Panc1 (cell line): ENCODE results near the gene TOR1AIP2. TPM values are rescaled to one million over a fixed set of nuclear protein-coding genes. Genes with fewer than 3 reads are reported as not detected.

Experiments
- ATAC-seq: fragments of 200-7000 bp; cut with Tn5 transposase; 2 replicates; pipeline ENCODE4 v1.9.1; 2020; ENCODE audit warnings: mild to moderate bottlenecking, moderate library complexity
- BruUV-seq: library from RNA; stranded (reverse); fragments of 400-500 nt; replicated peaks from 2 replicates; lab custom pipeline; 2021; lab: Mats Ljungman, UMichigan
- CTCF ChIA-PET: fragments of 300-600 bp; sonication (Branson Sonifier 250); formaldehyde crosslinking; loops from one replicate; lab custom pipeline; 2022; ENCODE audit warnings: antibody characterized with exemption; lab: Charles Lee
- POLR2A ChIA-PET: fragments of 300-600 bp; sonication (Branson Sonifier 250); formaldehyde crosslinking; loops from one replicate; lab custom pipeline; 2022; ENCODE audit warnings: antibody characterized with exemption; lab: Charles Lee
- DNase-seq: peaks from one replicate; pipeline ENCODE4 v3.0.0-alpha.2; 2010; ENCODE audit warnings: low read depth, low spot score
- H3K27ac ChIP-seq: 2 replicates; pipeline ENCODE4 v1.5.1; 2011; ENCODE audit warnings: mild to moderate bottlenecking, low read length, inconsistent platforms
- H3K27me3 ChIP-seq: fragments of 200-500 bp; sonication (Bioruptor generic); 2 replicates; pipeline ENCODE4 v1.6.0; 2014; ENCODE audit warnings: low read length, inconsistent platforms; ENCODE audit not compliant: control insufficient read depth, insufficient read depth
- H3K36me3 ChIP-seq: fragments of 200-500 bp; sonication (Bioruptor generic); 2 replicates; pipeline ENCODE4 v1.5.1; 2014; ENCODE audit warnings: inconsistent platforms, mild to moderate bottlenecking, low read length, moderate library complexity; ENCODE audit not compliant: control insufficient read depth, insufficient read depth
- H3K4me1 ChIP-seq: 2 replicates; pipeline ENCODE4 v1.5.1; 2011; ENCODE audit warnings: inconsistent platforms, mild to moderate bottlenecking, low read length, moderate library complexity; ENCODE audit not compliant: control insufficient read depth, insufficient read depth
- H3K4me3 ChIP-seq, 2 experiments: 2 replicates each; pipeline ENCODE4 v1.5.1; 2011 to 2012; ENCODE audit warnings: low read depth in 2 of 2, low read length in 2 of 2, mild to moderate bottlenecking in 2 of 2, inconsistent platforms in 1 of 2, moderate library complexity in 1 of 2
- H3K9me3 ChIP-seq: fragments of 200-500 bp; sonication (Bioruptor generic); 2 replicates; pipeline ENCODE4 v1.5.1; 2014; ENCODE audit warnings: low read depth, mild to moderate bottlenecking, inconsistent platforms, low read length, moderate library complexity; ENCODE audit not compliant: control insufficient read depth, insufficient read depth
- POLR2AphosphoS5 ChIP-seq: IDR thresholded peaks from 2 replicates; pipeline ENCODE4 v1.6.1; 2012; ENCODE audit warnings: mild to moderate bottlenecking, low read depth, low read length, moderate library complexity
- SIN3A ChIP-seq: IDR thresholded peaks from 2 replicates; pipeline ENCODE4 v1.6.1; 2012; ENCODE audit warnings: low read depth, mild to moderate bottlenecking, low read length, moderate library complexity, borderline replicate concordance; ENCODE audit not compliant: insufficient read depth
- TCF7L2 ChIP-seq: IDR thresholded peaks from 2 replicates; pipeline ENCODE4 v1.6.1; 2011; ENCODE audit warnings: mild to moderate bottlenecking, low read depth, low read length, inconsistent platforms
- in situ Hi-C: cut with HindIII; loops from 2 replicates; pipeline ENCODE4 v1.10.0; 2016; ENCODE audit warnings: low sequenced_read_pairs, low pct_unique_long_range_greater_than_20kb
- intact Hi-C: fragments of 100-400 bp; cut with micrococcal nuclease; formaldehyde crosslinking; loops from one replicate; pipeline ENCODE4 v1.10.0; 2022; ENCODE audit not compliant: unreplicated experiment
- total RNA-seq: library from RNA; stranded (reverse); gene quantifications from one replicate; pipeline ENCODE4 v1.2.1, GENCODE V29; 2021; ENCODE audit not compliant: unreplicated experiment
- TF ChIP-seq, protein P1 (sequence below), 2 experiments: IDR thresholded peaks; 2 replicates each; pipeline ENCODE4 v1.6.1; 2011 to 2012; ENCODE audit warnings: low read depth in 2 of 2, control low read depth in 1 of 2, low read length in 1 of 2, mild to moderate bottlenecking in 1 of 2, moderate library complexity in 1 of 2; ENCODE audit not compliant: insufficient read depth in 1 of 2
- TF ChIP-seq, protein P2 (sequence below): fragments of 450-650 bp; IDR thresholded peaks from 2 replicates; pipeline ENCODE4 v1.5.1; 2017; ENCODE audit warnings: mild to moderate bottlenecking

Gene TOR1AIP2
- total RNA-seq, 1 experiment from 2014 or later: 94.9 TPM

DNA sequence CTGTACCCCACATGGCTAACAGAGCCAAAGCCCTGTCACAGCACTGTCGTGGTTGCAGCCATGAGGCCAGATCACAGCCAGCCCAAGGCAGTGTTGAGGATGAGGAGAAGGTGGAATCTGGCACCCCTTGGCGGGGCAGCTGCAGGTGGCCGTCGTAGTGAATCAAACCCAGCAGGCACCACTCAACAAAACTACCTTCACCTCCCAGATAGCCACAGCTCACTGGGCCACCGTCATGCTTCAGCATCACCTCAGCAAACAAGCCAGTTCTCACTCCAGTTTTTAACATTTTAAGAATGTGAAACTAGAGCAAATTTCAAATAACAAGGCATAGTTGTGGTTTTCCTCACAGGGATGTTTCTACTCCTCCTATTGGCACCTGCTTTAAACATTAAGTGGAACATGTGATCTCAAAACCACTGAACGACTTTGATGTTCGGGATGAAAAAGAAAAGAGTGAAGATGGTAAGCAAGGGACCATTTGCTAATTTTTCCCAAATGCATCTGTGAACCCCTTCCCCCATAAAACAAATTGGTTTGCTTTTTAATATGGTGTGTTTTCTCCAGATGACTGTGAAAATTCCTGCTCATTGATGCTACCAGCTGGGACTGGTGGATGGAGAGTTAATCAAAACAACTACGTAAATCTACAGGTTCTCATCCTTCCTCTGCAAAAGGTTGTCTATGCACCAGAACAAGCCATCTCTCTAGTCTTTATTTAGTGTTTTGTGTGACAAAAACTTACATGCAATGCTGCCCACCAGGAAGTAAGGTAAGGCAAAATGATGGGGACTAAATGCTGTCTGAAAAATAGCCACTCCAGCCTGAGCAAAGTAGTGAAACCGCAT lies 45.5 kb downstream of the TOR1AIP2 start:
- H3K27me3 ChIP-seq: 0 out of 2 replicates have a peak, but pooled peaks cover 2% of the 10 kb centered on the region
- POLR2A ChIA-PET: no interaction called here
- in situ Hi-C loops (no loop called here), intact Hi-C loops (no loop called here)
- no peaks in the 10 kb centered on the region for H3K36me3 ChIP-seq
- DNase-seq (no peak), ATAC-seq (peak; percentile 47)
- no peak for TF ChIP-seq TCF7L2
- TF ChIP-seq, protein P1, sequence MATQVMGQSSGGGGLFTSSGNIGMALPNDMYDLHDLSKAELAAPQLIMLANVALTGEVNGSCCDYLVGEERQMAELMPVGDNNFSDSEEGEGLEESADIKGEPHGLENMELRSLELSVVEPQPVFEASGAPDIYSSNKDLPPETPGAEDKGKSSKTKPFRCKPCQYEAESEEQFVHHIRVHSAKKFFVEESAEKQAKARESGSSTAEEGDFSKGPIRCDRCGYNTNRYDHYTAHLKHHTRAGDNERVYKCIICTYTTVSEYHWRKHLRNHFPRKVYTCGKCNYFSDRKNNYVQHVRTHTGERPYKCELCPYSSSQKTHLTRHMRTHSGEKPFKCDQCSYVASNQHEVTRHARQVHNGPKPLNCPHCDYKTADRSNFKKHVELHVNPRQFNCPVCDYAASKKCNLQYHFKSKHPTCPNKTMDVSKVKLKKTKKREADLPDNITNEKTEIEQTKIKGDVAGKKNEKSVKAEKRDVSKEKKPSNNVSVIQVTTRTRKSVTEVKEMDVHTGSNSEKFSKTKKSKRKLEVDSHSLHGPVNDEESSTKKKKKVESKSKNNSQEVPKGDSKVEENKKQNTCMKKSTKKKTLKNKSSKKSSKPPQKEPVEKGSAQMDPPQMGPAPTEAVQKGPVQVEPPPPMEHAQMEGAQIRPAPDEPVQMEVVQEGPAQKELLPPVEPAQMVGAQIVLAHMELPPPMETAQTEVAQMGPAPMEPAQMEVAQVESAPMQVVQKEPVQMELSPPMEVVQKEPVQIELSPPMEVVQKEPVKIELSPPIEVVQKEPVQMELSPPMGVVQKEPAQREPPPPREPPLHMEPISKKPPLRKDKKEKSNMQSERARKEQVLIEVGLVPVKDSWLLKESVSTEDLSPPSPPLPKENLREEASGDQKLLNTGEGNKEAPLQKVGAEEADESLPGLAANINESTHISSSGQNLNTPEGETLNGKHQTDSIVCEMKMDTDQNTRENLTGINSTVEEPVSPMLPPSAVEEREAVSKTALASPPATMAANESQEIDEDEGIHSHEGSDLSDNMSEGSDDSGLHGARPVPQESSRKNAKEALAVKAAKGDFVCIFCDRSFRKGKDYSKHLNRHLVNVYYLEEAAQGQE (IDR thresholded peaks at IDR 0.05; ENCODE audit: insufficient read depth in 1 of 2, low read depth in 2 of 2, low read length in 1 of 2): no peak
- no peak for TF ChIP-seq POLR2AphosphoS5
- TF ChIP-seq, protein P2, sequence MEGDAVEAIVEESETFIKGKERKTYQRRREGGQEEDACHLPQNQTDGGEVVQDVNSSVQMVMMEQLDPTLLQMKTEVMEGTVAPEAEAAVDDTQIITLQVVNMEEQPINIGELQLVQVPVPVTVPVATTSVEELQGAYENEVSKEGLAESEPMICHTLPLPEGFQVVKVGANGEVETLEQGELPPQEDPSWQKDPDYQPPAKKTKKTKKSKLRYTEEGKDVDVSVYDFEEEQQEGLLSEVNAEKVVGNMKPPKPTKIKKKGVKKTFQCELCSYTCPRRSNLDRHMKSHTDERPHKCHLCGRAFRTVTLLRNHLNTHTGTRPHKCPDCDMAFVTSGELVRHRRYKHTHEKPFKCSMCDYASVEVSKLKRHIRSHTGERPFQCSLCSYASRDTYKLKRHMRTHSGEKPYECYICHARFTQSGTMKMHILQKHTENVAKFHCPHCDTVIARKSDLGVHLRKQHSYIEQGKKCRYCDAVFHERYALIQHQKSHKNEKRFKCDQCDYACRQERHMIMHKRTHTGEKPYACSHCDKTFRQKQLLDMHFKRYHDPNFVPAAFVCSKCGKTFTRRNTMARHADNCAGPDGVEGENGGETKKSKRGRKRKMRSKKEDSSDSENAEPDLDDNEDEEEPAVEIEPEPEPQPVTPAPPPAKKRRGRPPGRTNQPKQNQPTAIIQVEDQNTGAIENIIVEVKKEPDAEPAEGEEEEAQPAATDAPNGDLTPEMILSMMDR: no peak
- no peak for TF ChIP-seq SIN3A
- CTCF ChIA-PET: no interaction called here
- no peak overlapping the region for H3K27ac ChIP-seq
- no peaks in the 10 kb centered on the region for H3K9me3 ChIP-seq
- no peak overlapping the region for H3K4me3 ChIP-seq
- H3K4me1 ChIP-seq: no peaks in the 10 kb centered on the region
- BruUV-seq: no TSS peak

DNA sequence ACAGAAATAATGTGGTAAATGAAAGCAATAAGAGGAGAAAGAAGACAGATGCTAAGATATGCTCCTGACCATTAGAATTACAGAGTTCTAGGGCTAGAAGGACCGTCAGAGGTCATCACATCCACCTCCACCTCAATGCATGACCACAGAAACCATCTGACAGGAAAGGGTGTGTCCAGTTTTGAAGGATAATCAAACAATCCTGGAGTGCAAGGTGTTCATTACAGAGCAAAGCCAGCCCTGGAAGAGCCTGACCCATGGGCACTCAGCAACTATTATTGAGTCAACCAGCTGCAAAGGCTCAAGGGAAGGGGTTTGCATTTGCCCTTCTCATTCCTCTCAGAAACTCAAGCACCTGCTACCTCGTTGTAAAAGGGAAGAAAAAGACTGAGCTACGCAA lies 46.4 kb downstream of the TOR1AIP2 start:
- H3K27ac ChIP-seq: no peak overlapping the region
- in situ Hi-C loops: no loop called here
- 0 out of 2 replicates have a peak, but pooled peaks cover 2% of the 10 kb centered on the region for H3K27me3 ChIP-seq
- ChIA-PET POLR2A (no interaction called here), CTCF (no interaction called here)
- H3K4me1 ChIP-seq: no peaks in the 10 kb centered on the region
- BruUV-seq: no TSS peak
- TF ChIP-seq POLR2AphosphoS5: no peak
- intact Hi-C loops: no loop called here
- DNase-seq (no peak), ATAC-seq (0 out of 2 replicates have a peak, but pooled peaks have one; percentile 44)
- H3K4me3 ChIP-seq: no peak overlapping the region
- no peaks in the 10 kb centered on the region for H3K36me3 ChIP-seq
- H3K9me3 ChIP-seq: no peaks in the 10 kb centered on the region

DNA sequence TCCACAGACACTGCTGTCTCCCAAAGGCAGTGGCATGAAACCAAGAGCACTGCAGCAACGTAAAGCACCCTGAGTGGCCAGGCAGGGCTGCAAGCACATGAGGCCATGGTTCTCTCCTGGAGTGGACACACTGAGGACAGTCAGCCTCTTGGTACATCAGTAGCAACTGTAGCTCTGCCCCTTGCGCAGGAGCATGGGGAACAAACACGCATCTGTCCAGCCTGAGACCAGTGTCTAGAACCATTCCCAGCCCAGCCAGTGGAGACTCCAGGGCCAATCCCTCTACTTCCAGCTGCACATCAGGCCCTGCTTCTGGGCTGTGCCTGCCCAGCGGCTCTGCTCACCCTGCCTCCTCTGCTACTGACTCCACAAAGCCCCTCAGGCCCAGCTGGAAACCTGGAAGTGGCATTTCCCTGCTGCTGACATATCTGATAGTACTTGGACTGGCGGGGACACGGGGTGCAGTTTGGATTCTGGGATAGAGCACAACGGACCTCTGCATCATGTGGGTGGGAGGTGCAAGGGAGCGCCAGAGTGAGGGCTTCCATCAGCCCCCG lies 49.0 kb downstream of the TOR1AIP2 start:
- ChIA-PET POLR2A (no interaction called here), CTCF (interaction anchor here (1.2 to 1.7 kb wide), 2 partner anchors 14 to 19 kb away, joined by 4 read pairs; no protein-coding TSS in a partner anchor)
- no peak for TF ChIP-seq TCF7L2
- ATAC-seq (no peak), DNase-seq (no peak)
- no peak overlapping the region for H3K4me3 ChIP-seq
- in situ Hi-C loops: no loop called here
- 0 out of 2 replicates have a peak, but pooled peaks cover 2% of the 10 kb centered on the region for H3K27me3 ChIP-seq
- H3K9me3 ChIP-seq: no peaks in the 10 kb centered on the region
- BruUV-seq: no TSS peak
- intact Hi-C loops: no loop called here
- no peaks in the 10 kb centered on the region for H3K36me3 ChIP-seq
- no peaks in the 10 kb centered on the region for H3K4me1 ChIP-seq
- H3K27ac ChIP-seq: no peak overlapping the region
